ENCODE measurements around the gene TAGLN2.

Gene TAGLN2

GRCh38 chr1:159935719-159936272 lies 10.5 kb upstream of the TAGLN2 start:
- no peak for DNase-seq (ENCODE audit: extremely low read depth, low read depth)
- no peak for TF ChIP-seq CTCF (IDR thresholded peaks at IDR 0.05; ENCODE audit: low read depth, low read length, missing control alignments)
- H3K4me3 ChIP-seq (replicated peaks; ENCODE audit: low read depth, low read length) = no peak overlapping the region

- DNase-seq (ENCODE audit: extremely low read depth, low read depth) = no peak
Measured at GRCh38 chr1:159935305-159935704, 10.0 kb upstream of the TAGLN2 start.

GRCh38 chr1:159934136-159935039 lies 9.1 kb upstream of the TAGLN2 start:
- H3K4me3 ChIP-seq (replicated peaks; ENCODE audit: low read depth, low read length) = no peak overlapping the region
- no peak for TF ChIP-seq CTCF (IDR thresholded peaks at IDR 0.05; ENCODE audit: low read depth, low read length, missing control alignments)
- DNase-seq (ENCODE audit: extremely low read depth, low read depth) = no peak

More at GRCh38 chr1:159935305-159935704, 10.0 kb upstream of the TAGLN2 start:
- TF ChIP-seq CTCF (IDR thresholded peaks at IDR 0.05; ENCODE audit: low read depth, low read length, missing control alignments) = no peak
- H3K4me3 ChIP-seq (replicated peaks; ENCODE audit: low read depth, low read length) = no peak overlapping the region

GRCh38 chr1:159933347-159933746 lies 8.0 kb upstream of the TAGLN2 start:
- no peak for TF ChIP-seq CTCF (IDR thresholded peaks at IDR 0.05; ENCODE audit: low read depth, low read length, missing control alignments)
- DNase-seq (ENCODE audit: extremely low read depth, low read depth) = no peak
- no peak overlapping the region for H3K4me3 ChIP-seq (replicated peaks; ENCODE audit: low read depth, low read length)

- no peak for DNase-seq (ENCODE audit: extremely low read depth, low read depth)
- TF ChIP-seq CTCF (IDR thresholded peaks at IDR 0.05; ENCODE audit: low read depth, low read length, missing control alignments) = no peak
- no peak overlapping the region for H3K4me3 ChIP-seq (replicated peaks; ENCODE audit: low read depth, low read length)
Measured at GRCh38 chr1:159932296-159933285, 7.3 kb upstream of the TAGLN2 start.

GRCh38 chr1:159931795-159932173 lies 6.5 kb upstream of the TAGLN2 start:
- TF ChIP-seq CTCF (IDR thresholded peaks at IDR 0.05; ENCODE audit: low read depth, low read length, missing control alignments) = no peak
- H3K4me3 ChIP-seq (replicated peaks; ENCODE audit: low read depth, low read length) = no peak overlapping the region
- DNase-seq (ENCODE audit: extremely low read depth, low read depth) = no peak
